ENCODE results near the gene DARS1.
"Not testable (repeated sequence)": the region's sequence is repeated elsewhere in the genome, so short reads cannot be mapped to it uniquely, and the experiment has no call there.

DARS1 gene

GRCh38 chr2:135962366-135963123 lies 22.9 kb downstream of the DARS1 start:
- no peak for TF ChIP-seq CTCF (IDR thresholded peaks at IDR 0.05; ENCODE audit: low read depth, low read length, missing control alignments)
- H3K4me3 ChIP-seq (replicated peaks; ENCODE audit: low read depth, low read length): no peak overlapping the region
- DNase-seq (ENCODE audit: extremely low read depth, low read depth): no peak

GRCh38 chr2:135960656-135961551 lies 24.5 kb downstream of the DARS1 start:
- no peak for DNase-seq (ENCODE audit: extremely low read depth, low read depth)
- no peak for TF ChIP-seq CTCF (IDR thresholded peaks at IDR 0.05; ENCODE audit: low read depth, low read length, missing control alignments)
- no peak overlapping the region for H3K4me3 ChIP-seq (replicated peaks; ENCODE audit: low read depth, low read length)

GRCh38 chr2:135960150-135960549 lies 25.3 kb downstream of the DARS1 start:
- no peak for TF ChIP-seq CTCF (IDR thresholded peaks at IDR 0.05; ENCODE audit: low read depth, low read length, missing control alignments)
- no peak overlapping the region for H3K4me3 ChIP-seq (replicated peaks; ENCODE audit: low read depth, low read length)
- no peak for DNase-seq (ENCODE audit: extremely low read depth, low read depth)

- not testable (repeated sequence) for DNase-seq (ENCODE audit: extremely low read depth, low read depth); H3K4me3 ChIP-seq (replicated peaks; ENCODE audit: low read depth, low read length)
These were observed 26.5 kb downstream of the DARS1 start for GRCh38 chr2:135958927-135959326.

- DNase-seq (ENCODE audit: extremely low read depth, low read depth): no peak
- no peak overlapping the region for H3K4me3 ChIP-seq (replicated peaks; ENCODE audit: low read depth, low read length)
- TF ChIP-seq CTCF (IDR thresholded peaks at IDR 0.05; ENCODE audit: low read depth, low read length, missing control alignments): no peak
These were observed 31.3 kb downstream of the DARS1 start for GRCh38 chr2:135954020-135954601.

GRCh38 chr2:135952891-135953290 lies 32.5 kb downstream of the DARS1 start:
- no peak for TF ChIP-seq CTCF (IDR thresholded peaks at IDR 0.05; ENCODE audit: low read depth, low read length, missing control alignments)
- H3K4me3 ChIP-seq (replicated peaks; ENCODE audit: low read depth, low read length): no peak overlapping the region
- no peak for DNase-seq (ENCODE audit: extremely low read depth, low read depth)

GRCh38 chr2:135951041-135951583 lies 34.3 kb downstream of the DARS1 start:
- DNase-seq (ENCODE audit: extremely low read depth, low read depth): no peak

More at GRCh38 chr2:135951041-135951583, 34.3 kb downstream of the DARS1 start:
- H3K4me3 ChIP-seq (replicated peaks; ENCODE audit: low read depth, low read length): no peak overlapping the region
- TF ChIP-seq CTCF (IDR thresholded peaks at IDR 0.05; ENCODE audit: low read depth, low read length, missing control alignments): no peak

Measured in HFF-Myc (cell line).